Ovary (tissue), 9 donors: ENCODE measurements around the gene CACNB2. TPM values are rescaled to one million over a fixed set of nuclear protein-coding genes. Genes with fewer than 3 reads are reported as not detected.

ENCODE experiments used
- DNase-seq, 5 donors: peaks; one replicate each; pipeline ENCODE4 v3.0.0-alpha.2; 2019 to 2020
- H3K27ac ChIP-seq, 2 donors: fragments of 200-600 bp; one replicate each; pipeline versions ENCODE4 v1.5.1 to v1.8.0; 2019 to 2022
- H3K27me3 ChIP-seq: fragments of 200-600 bp; one replicate; pipeline ENCODE4 v1.8.0; 2022
- H3K36me3 ChIP-seq: fragments of 200-600 bp; sonication (generic); one replicate; pipeline ENCODE4 v1.5.1; 2019
- H3K4me1 ChIP-seq: one replicate; pipeline ENCODE4 v1.8.1; 2013; ENCODE audit warnings: mild to moderate bottlenecking, moderate library complexity; ENCODE audit not compliant: insufficient read depth
- H3K4me3 ChIP-seq: fragments of 200-600 bp; sonication (generic); one replicate; pipeline ENCODE4 v1.5.1; 2017
- H3K9me3 ChIP-seq, 2 donors: fragments of 200-600 bp in 1 of 2; sonication (generic) in 1 of 2; one replicate each; pipeline versions ENCODE4 v1.5.1 to v1.8.1; 2013 to 2019; ENCODE audit warnings: mild to moderate bottlenecking in 1 of 2, moderate library complexity in 1 of 2
- EP300 ChIP-seq: sonication (generic); formaldehyde crosslinking; IDR thresholded peaks from one replicate; pipeline ENCODE4 v1.6.1; 2017; ENCODE audit warnings: antibody characterized with exemption
- POLR2A ChIP-seq: fragments of 450-650 bp; IDR thresholded peaks from one replicate; pipeline ENCODE4 v1.6.1; 2017; ENCODE audit warnings: antibody characterized with exemption, mild to moderate bottlenecking, moderate library complexity
- WGBS, 3 donors: extraction: QIAGEN DNeasy Blood & Tissue Kit in 1 of 3; methylation state at CpG; one replicate each; pipeline versions ENCODE4 v1.1.5 to v1.1.7; 2013 to 2017; 5-methylcytosine and 5-hydroxymethylcytosine counted together
- intact Hi-C, 4 donors: fragments of 100-400 bp; cut with DNase I; formaldehyde crosslinking; loops; one replicate each; pipeline versions ENCODE4 v1.11.0 to v1.15.1; 2022 to 2023
- polyA plus RNA-seq, 2 donors: library from polyadenylated mRNA; stranded (reverse); fragments of 200-250 nt in 1 of 2; fragments of 350-450 nt in 1 of 2; fragmentation: Illumina TruSeq in 1 of 2; extraction: RNeasy Lipid Tissue Mini Kit (QIAGEN cat#74804) in 1 of 2; gene quantifications; one replicate each; pipeline ENCODE4 v1.2.3, GENCODE V29; 2013 to 2014
- total RNA-seq, 7 donors: library from RNA; depleted of rRNA in 2 of 7; stranded (reverse); fragments of >200 nt in 2 of 7; fragmentation: NEBNext Ultra II Directional in 3 of 7; extraction: Animal tissue kit (Norgen Biotek cat#: 25700) in 3 of 7; gene quantifications; one replicate each; pipeline versions ENCODE4 v1.1.0 to v1.2.4, GENCODE V29; 2016 to 2023
- TF ChIP-seq, protein P1 (sequence below), 3 donors: fragments of 450-650 bp in 2 of 3; fragments of 200-600 bp in 1 of 3; IDR thresholded peaks; one replicate each; pipeline versions ENCODE4 v1.5.1 to v1.8.0; 2016 to 2022; ENCODE audit warnings: antibody characterized with exemption in 3 of 3, mild to moderate bottlenecking in 1 of 3
- donor health status: DM: no; HTN: no; CAD: no; lungs with moderate emphysema.
- donor health status: DM: no; HTN: no; CAD: no.
- donor health status: Bipolar disorder and iron deficiency.
- donor health status: DM: yes; HTN: yes; CAD: no.
- donor health status: DM: no; HTN: no; CAD: no.
- donor health status: DM: yes; HTN: yes; CAD: no.

The CACNB2 gene
- total and polyA plus RNA-seq, 9 donors, result 8.9 to 60.9 (median 23.8) TPM

DNA sequence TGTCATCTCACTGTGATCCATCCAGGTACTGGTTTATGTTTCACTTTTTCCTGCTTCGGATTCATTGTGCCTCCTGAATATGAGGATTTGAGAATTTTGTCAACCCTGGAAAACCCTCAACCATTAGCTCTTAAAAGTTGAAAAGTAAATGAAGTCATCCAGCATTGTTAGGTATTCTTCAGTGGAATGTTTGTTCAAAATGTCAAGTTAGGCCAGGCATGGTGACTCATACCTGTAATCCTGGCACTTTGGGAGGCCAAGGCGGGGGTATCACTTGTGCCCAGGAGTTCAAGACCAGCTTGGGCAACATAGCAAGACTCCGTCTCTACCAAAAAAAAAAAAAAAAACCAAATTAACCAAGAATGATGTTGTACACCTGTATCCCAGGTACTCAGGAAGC, 289.1 kb downstream of the CACNB2 start:
- Histone ChIP-seq H3K9me3 (no peaks in the 10 kb centered on the region), H3K4me3 (no peak overlapping the region), H3K27ac (no peak overlapping the region), H3K36me3 (no peaks in the 10 kb centered on the region), H3K27me3 (no peaks in the 10 kb centered on the region), H3K4me1 (no peaks in the 10 kb centered on the region)
- no peak for TF ChIP-seq POLR2A
- no peak for TF ChIP-seq EP300
- TF ChIP-seq, protein P1, sequence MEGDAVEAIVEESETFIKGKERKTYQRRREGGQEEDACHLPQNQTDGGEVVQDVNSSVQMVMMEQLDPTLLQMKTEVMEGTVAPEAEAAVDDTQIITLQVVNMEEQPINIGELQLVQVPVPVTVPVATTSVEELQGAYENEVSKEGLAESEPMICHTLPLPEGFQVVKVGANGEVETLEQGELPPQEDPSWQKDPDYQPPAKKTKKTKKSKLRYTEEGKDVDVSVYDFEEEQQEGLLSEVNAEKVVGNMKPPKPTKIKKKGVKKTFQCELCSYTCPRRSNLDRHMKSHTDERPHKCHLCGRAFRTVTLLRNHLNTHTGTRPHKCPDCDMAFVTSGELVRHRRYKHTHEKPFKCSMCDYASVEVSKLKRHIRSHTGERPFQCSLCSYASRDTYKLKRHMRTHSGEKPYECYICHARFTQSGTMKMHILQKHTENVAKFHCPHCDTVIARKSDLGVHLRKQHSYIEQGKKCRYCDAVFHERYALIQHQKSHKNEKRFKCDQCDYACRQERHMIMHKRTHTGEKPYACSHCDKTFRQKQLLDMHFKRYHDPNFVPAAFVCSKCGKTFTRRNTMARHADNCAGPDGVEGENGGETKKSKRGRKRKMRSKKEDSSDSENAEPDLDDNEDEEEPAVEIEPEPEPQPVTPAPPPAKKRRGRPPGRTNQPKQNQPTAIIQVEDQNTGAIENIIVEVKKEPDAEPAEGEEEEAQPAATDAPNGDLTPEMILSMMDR (IDR thresholded peaks at IDR 0.05), result no peak
- intact Hi-C loops, result no loop called here
- DNase-seq, result no peak
- whole genome bisulfite sequencing, 3 donors, result 80 to 84% (median 80%) methylated on average over 3 of the region's 3 CpGs

DNA sequence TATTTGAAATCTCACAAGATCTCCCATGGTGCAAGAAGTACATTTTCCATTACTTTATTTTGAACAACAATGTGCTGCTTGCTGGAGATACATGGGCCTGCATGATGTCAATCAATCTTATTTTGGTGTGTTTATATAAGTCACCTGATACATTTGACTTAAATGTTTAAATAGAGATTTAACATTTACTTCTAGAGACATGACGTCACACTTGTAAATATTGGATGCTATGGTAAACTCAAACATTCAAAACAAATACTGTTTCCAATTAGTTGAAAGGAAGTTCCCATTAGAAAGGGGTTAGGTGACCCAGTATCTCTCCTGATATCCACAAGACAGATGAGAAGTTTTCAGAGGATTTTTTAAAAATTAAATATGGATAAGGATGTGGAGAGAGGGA, 296.7 kb downstream of the CACNB2 start:
- 82 to 89% (median 89%) methylated on average over 1 of the region's 1 CpG for WGBS, 3 donors
- Histone ChIP-seq H3K4me1 (no peaks in the 10 kb centered on the region), H3K27ac (no peak overlapping the region), H3K4me3 (no peak overlapping the region), H3K27me3 (no peaks in the 10 kb centered on the region), H3K9me3 (no peaks in the 10 kb centered on the region), H3K36me3 (no peaks in the 10 kb centered on the region)
- intact Hi-C loops, result no loop called here
- TF ChIP-seq POLR2A (no peak), EP300 (no peak)
- TF ChIP-seq, protein P1 (IDR thresholded peaks at IDR 0.05), result no peak
- DNase-seq, result no peak

DNA sequence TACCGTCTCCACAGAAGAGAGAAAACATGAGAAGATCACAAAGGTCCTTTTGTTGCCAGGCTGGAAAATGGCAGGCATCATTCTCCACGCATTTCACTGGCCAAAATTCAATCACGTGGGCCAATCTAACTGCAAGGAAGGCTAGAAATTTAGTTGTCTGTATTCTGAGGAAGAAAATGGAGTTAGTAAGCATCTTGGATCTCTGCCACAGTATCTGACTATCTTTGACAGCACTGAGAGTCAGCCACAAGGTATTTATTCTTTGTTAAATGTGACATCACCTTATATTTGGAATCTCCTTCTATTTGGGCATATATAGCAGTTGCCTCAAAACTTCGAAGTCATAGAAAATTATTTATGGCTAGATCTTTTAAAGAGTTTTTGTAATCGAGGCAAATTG, 297.3 kb downstream of the CACNB2 start:
- intact Hi-C loops, result no loop called here
- no peaks in the 10 kb centered on the region for H3K27me3 ChIP-seq
- H3K4me3 ChIP-seq, result no peak overlapping the region
- TF ChIP-seq, protein P1 (IDR thresholded peaks at IDR 0.05), result no peak
- TF ChIP-seq POLR2A, result no peak
- no peak for TF ChIP-seq EP300
- no peak overlapping the region for H3K27ac ChIP-seq
- DNase-seq, result no peak
- no peaks in the 10 kb centered on the region for H3K9me3 ChIP-seq
- H3K4me1 ChIP-seq, result no peaks in the 10 kb centered on the region
- H3K36me3 ChIP-seq, result no peaks in the 10 kb centered on the region
- WGBS, 3 donors, result 72 to 80% (median 75%) methylated on average over 5 of the region's 5 CpGs

DNA sequence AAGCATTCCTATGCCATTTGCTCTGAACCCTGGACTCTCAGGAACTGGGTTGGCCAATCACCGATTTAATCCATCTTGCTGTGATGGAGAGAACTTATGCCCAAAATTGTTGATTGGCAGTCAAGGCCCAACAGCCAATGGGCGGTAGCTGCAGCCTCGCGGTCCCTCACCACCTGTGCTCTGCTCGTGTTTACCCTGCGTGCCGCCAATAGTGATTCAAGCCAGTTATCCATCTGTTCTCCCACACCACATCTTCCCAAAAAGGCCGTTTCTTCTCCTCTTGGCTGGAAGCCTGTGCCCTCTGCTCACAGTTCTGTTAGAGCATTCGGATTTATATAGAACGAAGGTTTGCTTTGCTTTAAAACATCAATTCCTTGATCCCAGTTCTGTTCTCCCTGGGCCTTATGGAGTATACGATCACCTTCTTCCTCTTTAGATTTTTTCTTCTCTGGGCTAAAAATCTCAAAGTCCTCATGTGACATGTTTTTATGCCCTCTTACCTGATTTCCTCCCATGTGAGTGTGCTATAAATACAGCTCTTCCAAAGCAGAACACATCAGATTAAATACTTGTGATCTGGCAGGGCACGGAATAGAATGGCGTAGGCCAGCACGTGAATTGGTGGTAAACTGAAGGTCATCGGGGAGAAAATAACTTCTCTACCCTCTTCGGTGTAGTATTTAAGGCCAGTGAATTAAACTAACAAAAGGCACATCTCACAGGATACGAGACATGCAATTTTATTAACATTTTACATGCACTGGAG, 298.3 kb downstream of the CACNB2 start:
- no peak for DNase-seq
- TF ChIP-seq EP300, result no peak
- TF ChIP-seq, protein P1 (IDR thresholded peaks at IDR 0.05), result no peak

More for the DNA sequence above, 298.3 kb downstream of the CACNB2 start:
- H3K4me3 ChIP-seq, result no peak overlapping the region
- H3K27me3 ChIP-seq, result no peaks in the 10 kb centered on the region
- intact Hi-C loops, result no loop called here
- no peak overlapping the region for H3K27ac ChIP-seq
- H3K9me3 ChIP-seq, result no peaks in the 10 kb centered on the region
- no peaks in the 10 kb centered on the region for H3K4me1 ChIP-seq
- no peaks in the 10 kb centered on the region for H3K36me3 ChIP-seq
- WGBS, 3 donors, result 81 to 93% (median 83%) methylated on average over 17 of the region's 17 CpGs
